Prostate gland (tissue), 2 donors: ENCODE results near the gene MEAK7. TPM values are rescaled to one million over a fixed set of nuclear protein-coding genes. Genes with fewer than 3 reads are reported as not detected.

ENCODE experiments used
- DNase-seq: peaks from one replicate; pipeline ENCODE4 v3.0.0-alpha.2; 2019; ENCODE audit warnings: low spot score
- H3K27ac ChIP-seq, 2 donors: fragments of 200-600 bp; sonication (generic); 2 replicates each; pipeline ENCODE4 v1.5.1; 2017 to 2019
- H3K27me3 ChIP-seq: fragments of 200-600 bp; sonication (generic); replicated peaks from 2 replicates; pipeline ENCODE4 v1.5.1; 2019; ENCODE audit not compliant: insufficient read depth
- H3K36me3 ChIP-seq, 2 donors: fragments of 200-600 bp; sonication (generic); 1 replicate in 1 of 2; 2 replicates in 1 of 2; pipeline versions ENCODE4 v1.5.1 to v1.8.1; 2017 to 2019
- H3K4me1 ChIP-seq: fragments of 200-600 bp; sonication (generic); replicated peaks from 2 replicates; pipeline ENCODE4 v1.5.1; 2019
- H3K4me3 ChIP-seq, 2 donors: fragments of 200-600 bp; sonication (generic); 2 replicates each; pipeline ENCODE4 v1.5.1; 2017 to 2019
- H3K9me3 ChIP-seq: fragments of 200-600 bp; sonication (generic); 2 replicates; pipeline ENCODE4 v1.5.1; 2017
- CTCF ChIP-seq, 4 experiments: fragments of 200-600 bp in 2 of 4; fragments of 450-650 bp in 2 of 4; sonication (generic) in 2 of 4; IDR thresholded peaks; 1 replicate in 3 of 4; 2 replicates in 1 of 4; pipeline ENCODE4 v1.5.1; 2016 to 2019; ENCODE audit warnings: antibody characterized with exemption in 4 of 4, mild to moderate bottlenecking in 2 of 4, moderate library complexity in 2 of 4
- POLR2A ChIP-seq: fragments of 450-650 bp; IDR thresholded peaks from one replicate; pipeline ENCODE4 v1.6.1; 2016; ENCODE audit warnings: antibody characterized with exemption, mild to moderate bottlenecking
- POLR2AphosphoS5 ChIP-seq: sonication (generic); formaldehyde crosslinking; IDR thresholded peaks from one replicate; pipeline ENCODE4 v1.6.1; 2017; ENCODE audit warnings: antibody characterized with exemption
- WGBS: methylation state at CpG from one replicate; pipeline ENCODE4 v1.1.5; 2018; 5-methylcytosine and 5-hydroxymethylcytosine counted together
- intact Hi-C: fragments of 100-400 bp; cut with DNase I; formaldehyde crosslinking; loops from one replicate; pipeline ENCODE4 v1.14.2; 2022
- total RNA-seq, 2 donors: library from RNA; depleted of rRNA; stranded (reverse); fragments of >200 nt; gene quantifications; one replicate each; pipeline ENCODE4 v1.1.0, GENCODE V29; 2016

MEAK7 gene
- total RNA-seq, 2 donors from 2014 or later, result 12.4 to 13.7 TPM

- Histone ChIP-seq H3K9me3 (no peaks in the 10 kb centered on the region), H3K27me3 (no peaks in the 10 kb centered on the region), H3K4me3 (no peak overlapping the region), H3K27ac (no peak overlapping the region), H3K4me1 (peaks cover 7% of the 10 kb centered on the region), H3K36me3 (no peaks in the 10 kb centered on the region)
- TF ChIP-seq POLR2AphosphoS5 (no peak), POLR2A (no peak), CTCF (IDR thresholded peaks at IDR 0.05) (no peak)
- no peak for DNase-seq
- WGBS, result 94% methylated on average over 13 of the region's 13 CpGs
- intact Hi-C loops, result loop anchor here (5.0 kb wide), 1 partner anchor 208 kb away; the partner anchor contains the start of gene WFDC1
Measured at GRCh38 chr16:84500531-84500930, 3.9 kb downstream of the MEAK7 start.

DNA sequence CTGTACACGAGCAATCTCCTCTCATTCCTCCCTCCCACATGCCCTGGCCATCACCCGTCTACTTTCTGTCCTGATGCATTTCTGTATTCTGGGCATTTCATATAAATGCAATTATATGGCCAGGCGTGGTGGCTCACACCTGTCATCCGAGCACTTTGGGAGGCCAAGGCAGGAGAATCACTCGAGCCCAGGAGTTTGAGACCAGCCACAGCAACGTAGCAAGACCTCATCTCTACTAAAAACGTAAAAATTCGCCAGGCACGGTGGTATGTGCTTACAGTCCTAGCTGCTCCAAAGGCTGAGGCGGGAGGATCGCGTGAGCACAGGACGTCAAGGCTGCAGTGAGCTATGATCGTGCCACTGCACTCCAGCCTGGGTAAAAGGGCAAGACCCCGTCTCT is 4.8 kb downstream of the MEAK7 start:
- Histone ChIP-seq H3K27ac (no peak overlapping the region), H3K4me3 (no peak overlapping the region), H3K36me3 (no peaks in the 10 kb centered on the region), H3K9me3 (no peaks in the 10 kb centered on the region), H3K4me1 (no peaks in the 10 kb centered on the region), H3K27me3 (no peaks in the 10 kb centered on the region)
- no peak for TF ChIP-seq CTCF (IDR thresholded peaks at IDR 0.05)
- no peak for TF ChIP-seq POLR2AphosphoS5
- TF ChIP-seq POLR2A, result no peak
- 92% methylated on average over 15 of the region's 15 CpGs for WGBS
- intact Hi-C loops, result loop anchor here (5.0 kb wide), 1 partner anchor 207 kb away; the partner anchor contains the start of gene WFDC1
- DNase-seq, result no peak

DNA sequence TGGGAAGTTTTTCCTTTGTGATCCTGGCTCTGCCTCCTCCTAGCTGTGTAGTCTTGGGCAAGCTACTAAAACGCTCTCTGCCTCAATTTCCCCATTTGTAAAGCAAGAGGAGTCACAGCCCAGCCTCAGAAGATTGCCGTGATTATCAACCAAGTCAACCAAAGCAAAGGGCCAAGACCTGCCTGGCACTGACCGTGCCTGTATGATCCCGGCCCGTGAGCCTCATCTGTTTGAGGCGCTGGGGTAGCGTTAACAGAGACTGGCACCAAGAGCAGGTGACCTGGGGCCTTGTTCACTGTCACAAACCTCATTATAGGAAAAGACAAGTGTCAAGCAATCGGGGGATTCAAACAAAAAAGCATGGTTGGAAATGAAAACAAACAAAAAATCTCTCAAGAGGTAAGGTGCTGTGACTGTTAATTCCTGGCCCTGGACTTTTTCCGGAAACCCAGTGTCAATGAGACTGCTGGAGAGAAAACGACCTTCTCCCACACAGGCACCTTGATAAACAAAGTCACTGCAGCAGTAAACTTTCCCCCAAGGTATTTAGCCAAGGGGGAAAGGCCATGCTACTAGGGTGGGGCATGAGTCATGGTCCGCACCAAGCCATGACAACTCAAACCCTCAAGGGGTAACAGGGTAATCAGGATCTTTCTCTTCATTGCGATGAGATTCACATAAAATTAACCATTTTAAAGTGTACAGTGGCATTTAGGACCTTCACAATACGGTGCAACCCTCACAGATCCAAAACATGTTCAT is 5.4 kb downstream of the MEAK7 start:
- Histone ChIP-seq H3K36me3 (no peaks in the 10 kb centered on the region), H3K4me3 (no peak overlapping the region), H3K4me1 (no peaks in the 10 kb centered on the region), H3K27me3 (no peaks in the 10 kb centered on the region), H3K27ac (no peak overlapping the region), H3K9me3 (no peaks in the 10 kb centered on the region)
- WGBS, result 89% methylated on average over 13 of the region's 13 CpGs
- TF ChIP-seq POLR2AphosphoS5, result no peak
- no peak for TF ChIP-seq POLR2A
- no peak for TF ChIP-seq CTCF (IDR thresholded peaks at IDR 0.05)
- no peak for DNase-seq
- intact Hi-C loops, result no loop called here

DNA sequence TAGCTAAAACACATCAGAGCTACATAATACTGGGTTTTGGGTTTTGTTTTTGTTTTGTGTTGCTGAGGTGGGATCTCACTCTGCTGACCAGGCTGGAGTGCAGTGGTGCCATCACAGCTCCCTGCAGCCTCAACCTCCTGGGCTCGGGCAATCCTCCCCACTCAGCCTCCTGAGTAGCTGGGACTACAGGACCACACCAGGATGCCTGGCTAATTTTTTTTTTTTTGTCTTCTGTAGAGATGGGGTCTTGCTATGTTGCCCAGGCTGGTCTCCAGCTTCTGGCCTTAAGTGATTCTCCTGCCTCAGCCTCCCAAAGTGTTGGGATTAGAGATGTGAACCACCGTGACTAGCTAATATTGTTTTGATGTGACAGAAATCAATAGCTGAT is 6.2 kb downstream of the MEAK7 start:
- 97% methylated on average over 2 of the region's 2 CpGs for WGBS
- TF ChIP-seq POLR2AphosphoS5 (no peak), POLR2A (no peak), CTCF (IDR thresholded peaks at IDR 0.05) (no peak)
- intact Hi-C loops, result no loop called here
- H3K36me3 ChIP-seq, result no peaks in the 10 kb centered on the region
- no peak overlapping the region for H3K27ac ChIP-seq
- H3K4me1 ChIP-seq, result no peaks in the 10 kb centered on the region
- no peak for DNase-seq
- no peaks in the 10 kb centered on the region for H3K9me3 ChIP-seq
- no peak overlapping the region for H3K4me3 ChIP-seq
- H3K27me3 ChIP-seq, result no peaks in the 10 kb centered on the region
